GM18951 (cell line): ENCODE results near the gene CALML6.
"Not testable (repeated sequence)": the region's sequence is repeated elsewhere in the genome, so short reads cannot be mapped to it uniquely, and the experiment has no call there.

Source experiments
- POLR2A ChIP-seq: IDR thresholded peaks from 4 replicates; pipeline ENCODE4 v1.6.1; 2011; ENCODE audit warnings: mild to moderate bottlenecking; ENCODE audit not compliant: insufficient read length, insufficient read depth; ENCODE audit errors: extremely low read depth
- in situ Hi-C: fragments of 300-500 bp; cut with MboI; formaldehyde crosslinking; loops from one replicate; pipeline ENCODE4 v1.12.0; 2022; ENCODE audit warnings: low sequenced_read_pairs, mixed read lengths, inconsistent platforms; ENCODE audit not compliant: unreplicated experiment

Gene CALML6

DNA sequence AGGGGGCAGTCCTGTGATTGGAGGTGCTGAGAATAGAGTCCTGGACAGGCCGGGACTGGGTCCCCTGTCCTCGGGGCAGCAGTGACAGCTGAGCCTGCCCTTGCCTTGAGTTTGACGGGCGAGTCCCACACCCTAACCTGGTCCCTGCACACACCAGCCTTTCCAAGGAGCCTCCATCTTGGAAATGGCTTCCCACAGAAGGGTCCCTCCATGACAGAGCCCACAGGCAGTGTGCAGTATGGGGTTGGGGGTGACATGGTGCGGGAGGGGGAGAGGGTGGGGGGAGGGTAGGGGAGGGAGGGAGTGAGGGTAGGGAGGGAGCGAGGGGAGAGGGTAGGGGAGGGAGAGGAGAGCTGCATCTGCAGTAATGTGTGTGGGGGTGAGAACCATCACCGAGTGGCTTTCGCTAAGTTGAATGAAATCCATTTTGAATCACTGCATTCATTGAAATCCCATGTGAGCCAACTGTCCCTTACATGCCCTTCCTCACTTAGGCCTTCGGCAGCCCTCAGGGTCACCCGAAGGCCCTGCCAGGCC is 14.1 kb downstream of the CALML6 start:
- TF ChIP-seq POLR2A: no peak
- in situ Hi-C loops: no loop called here

DNA sequence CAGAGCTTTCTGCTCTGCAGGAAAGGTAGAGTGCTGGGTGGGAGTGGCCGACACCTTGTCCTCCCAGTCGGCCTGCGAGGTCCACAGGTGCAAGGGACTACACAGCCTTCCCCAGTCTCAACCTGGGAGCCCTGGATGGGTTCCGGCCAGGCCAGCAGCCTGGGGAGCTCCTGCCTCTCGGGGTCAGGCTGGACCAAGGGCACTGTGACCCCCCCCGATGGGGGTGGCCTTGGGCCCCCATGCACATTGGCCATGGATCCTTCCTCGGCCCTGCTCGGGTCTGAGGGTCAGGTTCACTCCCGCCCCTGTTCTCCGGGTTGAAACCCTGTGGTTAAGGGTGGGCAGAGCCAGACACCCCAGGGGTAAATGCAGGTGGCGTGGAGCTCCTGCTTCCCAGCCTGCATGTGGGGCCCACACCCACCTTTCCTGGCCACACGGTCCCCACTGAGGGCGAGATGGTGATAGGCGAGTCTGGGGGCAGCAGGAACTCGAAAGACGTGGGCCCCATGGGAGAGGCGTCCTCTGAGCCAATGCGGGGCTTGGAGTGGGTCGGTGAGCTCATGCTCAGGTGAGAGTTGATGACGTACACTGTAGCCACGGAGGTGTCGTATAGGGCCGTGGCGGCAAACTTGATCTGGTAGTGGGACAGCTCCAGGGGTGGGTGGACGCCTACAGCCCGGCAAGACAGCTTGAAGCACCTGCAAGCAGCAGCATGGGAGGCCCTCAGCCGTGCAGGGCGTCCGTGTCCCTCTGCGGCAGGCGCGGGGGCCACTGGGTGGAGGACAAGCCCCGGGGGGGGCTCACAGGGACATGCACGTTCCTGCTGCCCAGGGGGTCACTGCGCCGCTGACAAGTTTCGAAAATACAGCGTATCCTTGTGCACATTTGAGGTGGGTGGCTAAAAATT is 14.8 kb downstream of the CALML6 start:
- no peak for TF ChIP-seq POLR2A
- in situ Hi-C loops: no loop called here

DNA sequence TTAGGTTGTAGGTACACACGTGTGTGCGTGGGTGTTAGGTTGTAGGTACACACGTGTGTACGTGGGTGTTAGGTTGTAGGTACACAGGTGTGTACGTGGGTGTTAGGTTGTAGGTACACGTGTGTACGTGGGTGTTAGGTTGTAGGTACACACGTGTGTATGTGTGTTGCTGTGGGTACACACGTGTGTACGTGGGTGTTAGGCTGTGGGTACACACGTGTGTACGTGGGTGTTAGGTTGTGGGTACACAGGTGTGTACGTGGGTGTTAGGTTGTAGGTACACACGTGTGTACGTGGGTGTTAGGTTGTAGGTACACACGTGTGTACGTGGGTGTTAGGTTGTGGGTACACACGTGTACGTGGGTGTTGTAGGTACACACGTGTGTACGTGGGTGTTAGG is 19.8 kb downstream of the CALML6 start:
- in situ Hi-C loops: not testable (repeated sequence)

- in situ Hi-C loops: no loop called here
- no peak for TF ChIP-seq POLR2A
Measured at GRCh38 chr1:1937061-1937460, 22.0 kb downstream of the CALML6 start.

- in situ Hi-C loops: no loop called here
- TF ChIP-seq POLR2A: no peak
Measured at GRCh38 chr1:1937549-1938275, 22.7 kb downstream of the CALML6 start.

GRCh38 chr1:1938276-1938573 is 23.2 kb downstream of the CALML6 start:
- no peak for TF ChIP-seq POLR2A
- in situ Hi-C loops: no loop called here

- TF ChIP-seq POLR2A: no peak
- in situ Hi-C loops: no loop called here
Measured at GRCh38 chr1:1938613-1939295, 23.7 kb downstream of the CALML6 start.

- TF ChIP-seq POLR2A: no peak
- in situ Hi-C loops: no loop called here
Measured at GRCh38 chr1:1939296-1940122, 24.4 kb downstream of the CALML6 start.

GRCh38 chr1:1940123-1940425 is 25.0 kb downstream of the CALML6 start:
- no peak for TF ChIP-seq POLR2A
- in situ Hi-C loops: no loop called here

DNA sequence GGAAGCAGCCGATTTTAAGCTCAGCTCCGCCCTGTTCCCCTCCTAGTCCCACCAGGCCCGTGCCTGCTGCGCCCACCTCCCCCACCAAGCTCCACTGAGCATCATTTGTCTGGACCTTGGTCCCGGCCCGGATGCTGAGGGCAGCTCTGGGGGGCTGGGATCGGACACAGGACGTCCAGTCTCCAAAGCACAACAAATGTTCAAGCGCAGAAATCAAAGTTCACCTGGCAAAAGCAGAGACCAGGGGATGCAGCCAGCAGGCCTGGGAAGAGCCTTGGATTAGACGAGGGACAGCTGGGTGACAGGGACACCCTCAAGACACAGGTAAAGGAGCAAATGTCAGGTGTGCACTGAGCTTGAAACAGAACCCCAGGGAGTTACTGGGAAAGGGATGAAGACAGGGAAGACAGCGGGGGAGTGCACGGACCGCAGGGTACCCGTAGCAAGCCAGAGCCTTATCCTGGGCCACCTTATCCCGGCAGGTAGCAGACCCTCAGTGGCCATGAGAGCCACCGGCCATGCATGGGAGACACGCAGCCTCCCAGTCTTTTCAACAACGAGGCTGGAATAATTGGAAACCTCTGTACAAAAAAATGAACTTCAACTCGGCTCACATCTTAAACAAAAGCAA is 26.3 kb downstream of the CALML6 start:
- TF ChIP-seq POLR2A: no peak
- in situ Hi-C loops: no loop called here

DNA sequence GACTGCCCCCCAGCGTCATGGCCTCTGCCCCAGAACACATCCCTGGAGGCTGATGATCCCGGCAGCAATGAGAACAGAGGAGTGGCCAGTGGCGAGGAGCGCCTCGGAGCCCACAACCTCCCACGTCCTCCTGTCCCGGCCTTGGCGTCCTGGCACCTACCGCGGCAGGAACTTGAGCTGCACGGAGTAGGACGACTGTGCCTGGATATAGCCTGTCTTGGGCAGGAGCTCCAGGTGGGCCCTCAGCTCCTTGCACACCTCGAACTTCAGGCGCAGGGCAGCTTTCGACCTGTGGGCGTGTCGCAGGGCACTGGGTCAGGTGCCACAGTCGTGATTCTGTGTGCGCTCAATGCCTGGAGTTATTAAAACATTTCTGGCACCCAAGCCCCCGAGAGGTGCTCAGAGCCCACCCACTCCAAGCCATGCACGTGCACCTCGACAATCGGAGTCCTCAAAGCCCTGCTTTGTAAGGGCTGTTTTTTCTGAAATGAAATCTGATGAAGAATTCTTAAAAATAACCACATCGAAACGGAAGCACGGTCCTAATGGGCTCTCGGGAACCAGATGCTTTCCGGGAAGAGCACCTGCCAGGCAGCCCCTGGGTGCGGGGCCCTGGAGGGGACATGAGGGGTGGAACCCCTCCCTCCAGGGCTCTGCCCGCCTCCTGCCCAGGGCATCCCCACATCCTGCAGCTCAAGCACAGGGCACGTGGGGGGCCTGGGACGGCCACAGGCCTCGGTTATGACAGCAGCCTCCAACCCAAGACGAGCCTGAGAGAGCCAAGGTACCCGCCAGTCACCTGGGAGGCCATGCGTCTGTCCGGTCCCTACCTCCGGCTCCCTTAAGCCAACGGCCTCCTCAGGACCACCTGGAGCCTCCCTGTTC is 27.1 kb downstream of the CALML6 start:
- in situ Hi-C loops: no loop called here
- no peak for TF ChIP-seq POLR2A
